Gastrocnemius medialis (tissue), 4 donors: ENCODE measurements around the gene HLCS.

Experiments
- CTCF ChIP-seq, 5 experiments: fragments of 450-650 bp in 3 of 5; fragments of 200-600 bp in 2 of 5; sonication (generic) in 2 of 5; IDR thresholded peaks in 4 of 5; conservative IDR thresholded peaks in 1 of 5; 1 replicate in 4 of 5; 2 replicates in 1 of 5; pipeline ENCODE4 v1.5.1; 2016 to 2019; ENCODE audit warnings: antibody characterized with exemption in 5 of 5, mild to moderate bottlenecking in 3 of 5, moderate library complexity in 3 of 5
- POLR2A ChIP-seq, 2 donors: fragments of 450-650 bp; IDR thresholded peaks; one replicate each; pipeline ENCODE4 v1.6.1; 2017; ENCODE audit warnings: antibody characterized with exemption in 2 of 2, mild to moderate bottlenecking in 2 of 2, moderate library complexity in 2 of 2

DNA sequence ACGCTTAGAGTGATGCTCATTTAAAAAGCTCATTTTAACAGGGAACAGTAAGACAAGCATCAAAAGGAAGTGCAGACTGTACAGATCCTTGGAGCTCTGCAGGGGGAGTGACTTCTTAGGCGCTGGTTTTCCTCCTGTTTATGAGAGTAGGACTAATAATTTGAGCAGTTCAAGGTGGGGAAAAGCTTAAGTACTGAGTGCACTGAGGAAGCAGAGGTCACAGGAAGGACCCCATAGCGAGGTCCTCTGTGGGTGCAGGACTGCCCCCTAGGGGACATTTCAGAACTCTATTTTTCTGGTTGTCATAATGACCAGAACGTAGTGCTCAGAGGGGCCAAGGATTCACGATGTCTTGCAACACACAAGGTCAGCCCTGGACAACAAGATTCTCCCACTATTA is 112.1 kb downstream of the HLCS start:
- TF ChIP-seq CTCF (IDR thresholded peaks at IDR 0.05 in 4 of 5, conservative IDR thresholded peaks at IDR 0.05 in 1 of 5) (peak in 4 of 5 experiments; percentile 9 to 62 (median 45)), POLR2A (IDR thresholded peaks at IDR 0.05) (no peak)
